Suprapubic skin (tissue), 4 donors: ENCODE data around the gene LZTS3. TPM values are rescaled to one million over a fixed set of nuclear protein-coding genes. Genes with fewer than 3 reads are reported as not detected.

ENCODE experiments used
- DNase-seq, 2 donors: peaks; one replicate each; pipeline ENCODE4 v3.0.0-alpha.2; 2019; ENCODE audit warnings: low spot score in 2 of 2
- H3K27ac ChIP-seq: fragments of 200-600 bp; sonication (generic); one replicate; pipeline ENCODE4 v1.5.1; 2019
- H3K27me3 ChIP-seq: fragments of 200-600 bp; sonication (generic); one replicate; pipeline ENCODE4 v1.5.1; 2019
- H3K36me3 ChIP-seq: fragments of 200-600 bp; sonication (generic); one replicate; pipeline ENCODE4 v1.5.1; 2019
- H3K4me1 ChIP-seq: fragments of 200-600 bp; sonication (generic); one replicate; pipeline ENCODE4 v1.5.1; 2019
- H3K4me3 ChIP-seq: fragments of 200-600 bp; sonication (generic); one replicate; pipeline ENCODE4 v1.5.1; 2019; ENCODE audit warnings: mild to moderate bottlenecking
- H3K9me3 ChIP-seq: fragments of 200-600 bp; sonication (generic); one replicate; pipeline ENCODE4 v1.5.1; 2019
- CTCF ChIP-seq, 2 donors: fragments of 200-600 bp in 1 of 2; fragments of 450-650 bp in 1 of 2; sonication (generic) in 1 of 2; IDR thresholded peaks; one replicate each; pipeline ENCODE4 v1.5.1; 2016 to 2019; ENCODE audit warnings: antibody characterized with exemption in 2 of 2, mild to moderate bottlenecking in 1 of 2, moderate library complexity in 1 of 2
- EP300 ChIP-seq: sonication (generic); formaldehyde crosslinking; IDR thresholded peaks from one replicate; pipeline ENCODE4 v1.6.1; 2017; ENCODE audit warnings: antibody characterized with exemption
- POLR2A ChIP-seq, 2 donors: fragments of 450-650 bp; IDR thresholded peaks; one replicate each; pipeline ENCODE4 v1.6.1; 2017; ENCODE audit warnings: antibody characterized with exemption in 2 of 2, mild to moderate bottlenecking in 2 of 2, moderate library complexity in 2 of 2
- POLR2AphosphoS5 ChIP-seq, 3 donors: sonication (generic); formaldehyde crosslinking; IDR thresholded peaks; one replicate each; pipeline ENCODE4 v1.6.1; 2017; ENCODE audit warnings: antibody characterized with exemption in 3 of 3
- WGBS: methylation state at CpG from one replicate; pipeline ENCODE4 v1.1.5; 2018; 5-methylcytosine and 5-hydroxymethylcytosine counted together
- total RNA-seq, 4 donors: library from RNA; depleted of rRNA; stranded (reverse); fragments of >200 nt; gene quantifications; one replicate each; pipeline ENCODE4 v1.1.0, GENCODE V29; 2016

LZTS3 gene
- total RNA-seq, 4 donors from 2014 or later: 4.8 to 9.3 (median 6.7) TPM

GRCh38 chr20:3168079-3168828 lies 5.1 kb downstream of the LZTS3 start:
- H3K4me3 ChIP-seq: peak overlapping the region; percentile 18
- TF ChIP-seq POLR2A (IDR thresholded peaks at IDR 0.05) (no peak), EP300 (no peak), POLR2AphosphoS5 (IDR thresholded peaks at IDR 0.05) (no peak), CTCF (IDR thresholded peaks at IDR 0.05) (no peak)
- no peaks in the 10 kb centered on the region for H3K36me3 ChIP-seq
- no peak overlapping the region for H3K27ac ChIP-seq
- no peaks in the 10 kb centered on the region for H3K9me3 ChIP-seq
- no peak for DNase-seq
- peaks cover 26% of the 10 kb centered on the region for H3K4me1 ChIP-seq
- peaks cover 15% of the 10 kb centered on the region for H3K27me3 ChIP-seq
- 49% methylated on average over 5 of the region's 39 CpGs for WGBS

GRCh38 chr20:3167738-3168078 lies 5.6 kb downstream of the LZTS3 start:
- WGBS: 32% methylated on average over 20 of the region's 25 CpGs
- no peaks in the 10 kb centered on the region for H3K36me3 ChIP-seq
- H3K4me1 ChIP-seq: peaks cover 22% of the 10 kb centered on the region
- H3K27me3 ChIP-seq: peaks cover 15% of the 10 kb centered on the region
- H3K4me3 ChIP-seq: peak overlapping the region; percentile 18
- DNase-seq: no peak
- no peaks in the 10 kb centered on the region for H3K9me3 ChIP-seq
- H3K27ac ChIP-seq: no peak overlapping the region
- no peak for TF ChIP-seq POLR2AphosphoS5 (IDR thresholded peaks at IDR 0.05)
- no peak for TF ChIP-seq POLR2A (IDR thresholded peaks at IDR 0.05)
- no peak for TF ChIP-seq CTCF (IDR thresholded peaks at IDR 0.05)
- no peak for TF ChIP-seq EP300

- Histone ChIP-seq H3K27ac (no peak overlapping the region), H3K9me3 (no peaks in the 10 kb centered on the region), H3K4me1 (peaks cover 17% of the 10 kb centered on the region), H3K27me3 (peaks cover 15% of the 10 kb centered on the region), H3K36me3 (no peaks in the 10 kb centered on the region), H3K4me3 (no peak overlapping the region)
- WGBS: 95% methylated on average over 2 of the region's 16 CpGs
- DNase-seq: no peak
- no peak for TF ChIP-seq POLR2A (IDR thresholded peaks at IDR 0.05)
- TF ChIP-seq EP300: no peak
- no peak for TF ChIP-seq POLR2AphosphoS5 (IDR thresholded peaks at IDR 0.05)
- no peak for TF ChIP-seq CTCF (IDR thresholded peaks at IDR 0.05)
Observed at GRCh38 chr20:3166913-3167342, 6.4 kb downstream of the LZTS3 start.

- TF ChIP-seq EP300 (no peak), POLR2A (IDR thresholded peaks at IDR 0.05) (no peak), CTCF (IDR thresholded peaks at IDR 0.05) (no peak), POLR2AphosphoS5 (IDR thresholded peaks at IDR 0.05) (no peak)
- H3K4me1 ChIP-seq: peaks cover 17% of the 10 kb centered on the region
- H3K36me3 ChIP-seq: no peaks in the 10 kb centered on the region
- peaks cover 15% of the 10 kb centered on the region for H3K27me3 ChIP-seq
- no peak for DNase-seq
- no peak overlapping the region for H3K4me3 ChIP-seq
- WGBS: 87% methylated on average over 6 of the region's 13 CpGs
- H3K27ac ChIP-seq: no peak overlapping the region
- no peaks in the 10 kb centered on the region for H3K9me3 ChIP-seq
Observed at GRCh38 chr20:3166338-3166912, 6.9 kb downstream of the LZTS3 start.

GRCh38 chr20:3165473-3166337 lies 7.6 kb downstream of the LZTS3 start:
- peak overlapping the region; percentile 27 for H3K4me3 ChIP-seq
- WGBS: 83% methylated on average over 15 of the region's 45 CpGs
- DNase-seq: no peak

More at GRCh38 chr20:3165473-3166337, 7.6 kb downstream of the LZTS3 start:
- Histone ChIP-seq H3K27ac (no peak overlapping the region), H3K36me3 (no peaks in the 10 kb centered on the region), H3K9me3 (no peaks in the 10 kb centered on the region), H3K4me1 (peaks cover 17% of the 10 kb centered on the region), H3K27me3 (peaks cover 15% of the 10 kb centered on the region)
- TF ChIP-seq POLR2AphosphoS5 (IDR thresholded peaks at IDR 0.05) (no peak), POLR2A (IDR thresholded peaks at IDR 0.05) (no peak), EP300 (no peak), CTCF (IDR thresholded peaks at IDR 0.05) (no peak)
